NCI-H748 treated with DMSO at 0.1 percent for 48 hours (cell line): Measurements from ENCODE around the gene PPP1R9B.

ENCODE experiments used
- DNase-seq: peaks from one replicate; lab custom pipeline; 2025; lab: John Stamatoyannopoulos, UW

The PPP1R9B gene

GRCh38 chr17:50173335-50173941, 23.0 kb upstream of the PPP1R9B start:
- DNase-seq: no peak

- DNase-seq: no peak
These were observed 22.5 kb upstream of the PPP1R9B start for GRCh38 chr17:50172936-50173334.

DNA sequence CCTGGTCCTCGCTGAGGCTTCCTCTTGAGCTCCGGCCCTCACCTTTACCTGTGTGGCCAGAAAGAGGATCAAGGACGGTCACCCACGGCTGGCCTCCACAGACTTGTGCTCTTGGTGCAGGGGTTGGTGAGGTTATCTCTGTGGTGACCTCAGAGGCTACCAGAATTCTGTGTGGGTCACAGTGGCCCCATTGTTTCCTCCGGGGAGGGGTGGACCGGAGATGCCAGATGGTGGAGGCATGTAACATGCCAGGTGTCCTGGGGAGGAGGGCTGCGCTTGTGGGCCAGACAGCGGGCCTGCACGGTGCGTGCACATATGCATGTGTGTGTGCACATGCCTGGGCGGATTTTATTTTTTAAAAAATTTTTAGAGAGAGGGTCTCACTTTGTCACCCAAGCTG, 21.7 kb upstream of the PPP1R9B start:
- DNase-seq: no peak

GRCh38 chr17:50171371-50172071, 21.0 kb upstream of the PPP1R9B start:
- DNase-seq: no peak

GRCh38 chr17:50170662-50171370, 20.3 kb upstream of the PPP1R9B start:
- DNase-seq: no peak

DNA sequence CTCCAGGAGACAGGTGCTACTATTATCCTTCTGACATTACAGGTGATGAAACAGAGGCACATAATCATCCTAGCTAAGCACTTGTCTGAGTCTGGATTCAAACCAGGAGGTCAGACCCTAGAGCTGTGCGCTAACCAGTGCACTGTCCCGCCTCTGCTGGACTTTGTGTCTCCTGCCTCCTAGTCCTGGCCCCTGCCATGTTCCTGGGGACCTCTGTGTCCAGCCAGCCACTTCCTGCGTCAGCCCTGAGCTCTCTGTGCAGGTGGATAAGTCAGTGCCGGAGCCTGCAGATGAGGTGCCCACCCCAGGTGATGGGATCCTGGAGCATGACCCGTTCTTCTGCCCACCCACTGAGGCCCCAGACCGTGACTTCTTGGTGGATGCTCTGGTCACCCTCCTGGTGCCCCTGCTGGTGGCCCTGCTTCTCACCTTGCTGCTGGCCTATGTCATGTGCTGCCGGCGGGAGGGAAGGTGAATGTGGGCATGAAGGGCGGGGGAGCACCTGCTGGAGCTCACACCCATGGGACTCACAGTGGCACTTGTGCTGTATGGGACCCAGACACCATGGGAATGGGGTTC, 19.5 kb upstream of the PPP1R9B start:
- no peak for DNase-seq

DNA sequence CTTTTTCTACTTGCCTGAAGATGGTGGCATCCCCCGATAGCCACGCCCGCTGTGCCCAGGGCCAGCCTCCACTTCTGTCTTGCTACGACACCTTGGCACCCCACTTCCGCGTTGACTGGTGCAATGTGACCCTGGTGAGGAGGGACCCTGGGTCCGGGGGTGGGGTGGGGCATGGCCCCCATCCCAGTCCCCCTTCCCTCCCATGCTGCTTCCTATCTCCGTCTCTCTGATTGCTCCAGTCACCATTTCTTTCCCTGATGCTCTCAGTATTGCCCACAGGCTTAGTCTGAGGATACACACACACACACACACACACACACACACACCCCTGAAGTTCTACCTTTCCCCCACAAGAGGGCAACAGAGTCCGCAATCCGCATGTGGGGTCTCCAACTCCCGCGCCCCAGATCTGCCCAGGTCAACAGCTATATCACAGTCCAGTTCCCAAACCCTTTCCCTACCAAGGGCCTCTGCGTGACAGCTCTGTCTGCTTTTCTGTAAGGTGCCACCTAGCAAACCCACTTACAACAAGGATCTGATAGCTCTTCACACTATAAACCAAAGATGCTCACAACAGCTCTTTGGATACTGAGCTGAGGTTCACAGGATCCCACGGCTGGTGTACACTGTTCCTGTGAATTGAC, 18.8 kb upstream of the PPP1R9B start:
- no peak for DNase-seq

DNA sequence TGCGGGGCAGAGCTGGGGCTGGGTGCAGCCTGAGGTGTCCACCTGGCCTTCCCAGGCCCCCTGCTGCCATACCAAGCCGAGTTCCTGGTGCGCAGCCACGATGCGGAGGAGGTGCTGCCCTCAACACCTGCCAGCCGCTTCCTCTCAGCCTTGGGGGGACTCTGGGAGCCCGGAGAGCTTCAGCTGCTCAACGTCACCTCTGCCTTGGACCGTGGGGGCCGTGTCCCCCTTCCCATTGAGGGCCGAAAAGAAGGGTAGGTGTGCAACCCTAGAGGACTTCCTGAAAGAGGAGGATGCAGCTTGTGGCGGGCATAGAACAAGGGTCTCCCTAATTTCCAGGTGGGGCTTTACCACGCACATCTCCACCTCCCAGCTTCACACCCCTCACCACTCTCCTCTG, 17.8 kb upstream of the PPP1R9B start:
- no peak for DNase-seq

DNA sequence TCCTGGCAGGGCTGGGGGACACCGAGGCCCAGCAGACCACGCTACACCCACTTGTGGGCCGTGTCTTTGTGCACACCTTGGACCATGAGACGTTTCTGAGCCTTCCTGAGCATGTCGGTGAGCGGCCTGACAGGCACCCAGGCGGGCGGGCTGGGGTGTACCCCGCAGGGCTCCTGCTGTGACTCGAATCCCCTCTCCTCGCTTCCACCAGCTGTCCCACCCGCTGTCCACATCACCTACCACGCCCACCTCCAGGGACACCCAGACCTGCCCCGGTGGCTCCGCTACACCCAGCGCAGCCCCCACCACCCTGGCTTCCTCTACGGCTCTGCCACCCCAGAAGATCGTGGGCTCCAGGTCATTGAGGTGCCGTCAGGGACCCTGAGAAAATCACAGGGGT, 16.9 kb upstream of the PPP1R9B start:
- DNase-seq: no peak

GRCh38 chr17:50166518-50167181, 16.2 kb upstream of the PPP1R9B start:
- DNase-seq: no peak

DNA sequence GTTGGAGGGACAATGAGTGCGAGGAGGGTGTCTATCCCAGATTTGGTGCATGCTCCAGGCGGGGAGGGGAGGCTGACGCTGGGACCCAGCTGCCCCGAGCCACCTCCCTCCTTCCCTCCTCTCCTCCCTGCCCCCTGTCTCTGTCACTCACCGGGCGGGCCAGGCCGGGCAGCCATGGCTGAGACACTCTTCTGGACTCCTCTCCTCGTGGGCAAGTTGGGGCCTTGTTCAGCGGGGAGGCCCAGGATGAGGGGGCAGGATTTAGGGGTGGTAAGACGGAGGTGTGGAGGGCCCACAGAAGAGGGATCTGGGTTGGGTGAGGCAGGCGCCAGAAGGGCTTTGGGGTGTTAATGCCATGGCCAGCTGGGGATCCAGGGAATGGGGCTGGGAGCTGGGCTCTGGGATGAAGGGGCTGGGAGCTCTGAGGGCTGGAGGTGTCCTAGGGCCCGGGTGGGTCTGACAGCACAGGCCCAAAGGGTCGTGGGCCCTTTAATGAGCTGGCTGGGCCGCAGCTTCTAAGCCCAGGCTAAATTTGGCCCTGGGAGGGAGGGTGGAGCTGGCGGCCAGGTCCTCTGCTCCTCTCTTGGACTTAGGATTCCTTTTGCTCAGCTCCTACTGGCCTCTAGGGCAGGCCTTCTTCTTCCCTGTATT, 15.5 kb upstream of the PPP1R9B start, which contains the start of gene SGCA:
Gene SGCA (plus strand): TSS at position 139 of the 651 bp plus-strand sequence. CDS start 36 bp downstream, at position 175.
- no peak for DNase-seq

DNA sequence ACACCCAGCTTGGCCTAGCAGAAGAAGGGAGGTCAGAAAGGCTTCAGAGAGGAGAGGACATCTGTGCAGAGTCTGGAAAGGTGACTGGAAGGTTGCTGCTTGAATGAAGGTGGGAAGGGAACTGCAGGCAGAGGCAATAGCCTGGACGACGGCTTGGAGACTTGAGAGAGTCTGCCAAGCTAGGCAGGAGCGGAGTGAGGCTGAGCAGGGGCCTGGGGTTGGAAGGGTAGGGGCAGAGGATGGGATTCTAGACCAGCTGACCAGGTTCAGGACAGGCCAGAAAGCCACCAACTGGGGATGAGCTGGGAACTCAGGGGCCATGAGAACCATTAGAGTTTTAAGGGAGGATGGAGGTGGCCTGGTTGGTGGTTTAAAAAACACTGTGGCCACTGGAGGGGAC, 15.0 kb upstream of the PPP1R9B start:
- no peak for DNase-seq

DNA sequence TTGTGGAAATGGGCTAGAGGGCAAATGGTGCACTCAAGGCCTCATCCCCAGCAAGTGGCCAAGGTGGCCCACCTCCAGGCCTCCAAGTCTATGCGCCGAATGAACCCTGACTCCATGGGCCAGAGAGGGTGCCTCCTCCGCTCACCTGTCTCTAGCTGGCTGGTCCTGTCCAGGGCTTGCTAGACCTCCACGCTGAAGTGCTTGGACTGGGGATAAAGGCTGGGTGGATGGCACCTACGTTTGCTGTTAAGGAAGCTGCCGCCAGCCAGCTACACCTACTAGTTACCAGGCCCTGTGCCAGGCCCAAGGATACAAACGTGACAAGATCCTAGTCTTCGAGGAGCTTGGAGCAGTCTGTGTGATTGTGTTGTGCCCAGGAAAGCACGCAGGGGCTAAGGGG, 14.6 kb upstream of the PPP1R9B start:
- no peak for DNase-seq

- no peak for DNase-seq
These were observed 14.2 kb upstream of the PPP1R9B start for GRCh38 chr17:50164697-50164988.

DNA sequence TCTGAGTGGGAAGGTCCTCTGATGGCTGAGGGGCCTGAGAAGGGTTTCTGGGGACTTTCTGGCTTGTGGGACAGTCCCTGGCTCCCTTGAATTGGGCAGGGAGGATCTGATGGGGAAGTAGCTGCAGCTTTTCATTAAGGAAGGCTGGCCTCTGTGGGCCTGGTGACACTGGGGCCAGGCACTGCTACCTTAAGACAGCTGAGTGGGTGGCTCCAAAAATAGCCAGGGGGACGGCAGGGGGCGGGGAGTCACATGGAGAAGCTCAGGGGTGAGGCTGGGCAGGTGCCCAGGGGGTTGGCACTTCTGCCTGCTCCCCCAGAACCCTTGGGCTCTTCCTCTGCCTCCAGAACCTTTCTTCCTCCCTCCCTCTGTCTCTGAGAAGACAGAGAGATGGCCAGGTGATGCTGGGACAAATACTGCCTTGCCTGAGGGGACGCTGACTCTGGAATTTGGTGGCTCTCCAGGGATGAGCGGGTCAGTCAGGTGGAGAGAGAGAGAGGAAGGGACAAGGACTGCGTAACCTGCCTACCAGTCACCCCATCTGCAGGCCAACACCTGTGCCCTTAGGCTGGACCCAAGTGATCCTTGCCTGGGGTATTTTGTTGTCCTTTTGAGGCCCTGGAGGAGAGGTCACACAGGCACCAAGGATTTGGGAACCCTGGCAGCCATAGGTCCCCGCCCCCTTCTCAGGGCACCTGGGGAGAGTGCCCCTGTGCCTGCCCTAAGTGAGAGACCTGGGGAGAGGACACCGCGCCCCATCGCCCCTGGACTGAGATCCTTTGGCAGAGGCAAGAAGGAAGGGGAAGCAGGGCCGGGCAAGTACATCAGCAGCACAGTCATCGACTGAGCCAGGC, 13.6 kb upstream of the PPP1R9B start:
- no peak for DNase-seq

GRCh38 chr17:50162466-50163254, 12.2 kb upstream of the PPP1R9B start:
- no peak for DNase-seq

DNA sequence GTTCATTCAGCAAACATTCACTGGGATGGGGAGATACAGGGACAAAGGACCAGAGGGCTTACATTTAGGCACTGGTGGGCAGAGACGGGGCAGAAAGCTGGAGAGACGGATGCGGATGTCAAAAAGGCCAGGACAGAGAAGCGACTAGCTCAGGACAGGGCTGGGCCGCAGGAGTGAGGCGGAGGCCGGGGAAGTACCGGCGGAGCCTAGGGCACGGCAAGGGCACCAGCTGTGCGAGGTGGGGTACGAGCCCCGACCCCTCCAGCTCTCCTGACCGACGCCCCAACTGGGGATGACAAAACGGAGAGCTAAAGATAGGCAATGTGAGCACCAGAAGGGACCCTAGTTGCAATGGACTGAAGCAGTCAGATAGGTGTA, 11.4 kb upstream of the PPP1R9B start:
- no peak for DNase-seq

DNA sequence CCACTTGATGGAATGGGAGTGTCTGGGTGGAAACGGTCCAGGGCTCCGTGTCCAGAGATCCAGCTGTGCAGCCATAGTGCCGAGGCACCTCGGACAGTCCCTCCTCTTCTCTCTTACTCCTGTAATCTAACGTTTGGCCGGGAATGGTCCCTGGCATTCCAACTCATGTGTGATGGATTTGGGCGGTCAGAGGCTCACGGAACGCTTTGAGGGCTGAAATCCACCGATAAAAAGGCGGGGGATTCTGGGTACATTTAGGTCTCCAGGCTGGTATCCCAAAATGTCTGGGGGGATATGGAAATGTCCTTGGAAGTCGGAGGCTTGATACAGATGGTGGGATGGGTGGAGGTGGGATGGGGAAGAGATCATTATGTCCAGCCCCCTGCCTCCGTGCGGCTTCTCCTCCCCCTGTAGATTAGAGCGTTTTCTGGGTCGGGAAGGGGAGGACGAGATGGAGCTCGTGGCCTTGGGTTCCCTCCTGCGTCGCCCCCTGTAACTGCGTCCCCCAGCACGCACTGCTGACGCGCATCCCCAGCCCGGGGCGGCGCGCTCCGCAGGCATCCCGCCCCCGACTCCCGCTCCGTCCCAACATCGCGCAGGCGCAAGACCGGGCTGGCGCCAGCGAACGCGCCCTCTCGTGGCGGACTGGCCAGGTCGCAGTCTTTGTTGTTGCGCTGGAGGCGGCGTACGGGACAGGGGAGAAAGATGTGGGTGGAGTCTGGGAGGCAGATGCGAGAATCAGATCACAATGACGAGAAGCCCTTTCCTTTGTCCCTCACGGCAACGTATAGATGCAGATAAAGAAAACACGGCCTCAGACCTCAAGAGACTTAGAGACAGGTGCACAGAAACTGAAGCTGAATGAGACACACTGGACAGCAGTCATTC, 10.8 kb upstream of the PPP1R9B start:
- peak; percentile 82 for DNase-seq

DNA sequence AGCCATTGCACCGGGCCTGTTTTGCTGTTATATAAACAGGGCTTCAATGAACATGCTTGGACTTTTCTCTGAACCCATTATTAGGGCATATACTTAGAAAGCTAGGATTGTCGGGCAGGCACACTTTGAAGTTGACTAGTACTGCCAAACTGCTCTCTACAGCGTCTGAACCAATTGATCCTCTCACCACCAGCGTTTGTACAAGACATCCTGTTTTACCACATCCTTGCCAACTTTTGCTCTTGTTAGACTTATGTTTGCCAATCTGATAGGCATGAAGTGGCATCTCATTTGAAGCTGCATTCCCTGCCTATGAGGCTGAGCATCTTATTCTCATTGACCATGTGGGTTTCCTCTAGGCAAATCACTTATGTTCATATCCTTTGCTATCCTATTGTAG, 7.4 kb upstream of the PPP1R9B start:
- DNase-seq: no peak
